K562 (cell line): ENCODE results near the gene DKC1. TPM values are rescaled to one million over a fixed set of nuclear protein-coding genes. Genes with fewer than 3 reads are reported as not detected.

Experiments used
- ELF1 ChIP-seq: fragments of 200-800 bp; sonication (Bioruptor generic); IDR thresholded peaks from 2 replicates; pipeline ENCODE4 v1.6.1; 2016; ENCODE audit warnings: missing genetic modification characterization, missing compliant biosample characterization
- GATAD2A ChIP-seq: fragments of 450-650 bp; IDR thresholded peaks from 2 replicates; pipeline ENCODE4 v1.6.1; 2017
- MYNN ChIP-seq, 2 experiments: sonication (generic); formaldehyde crosslinking in 1 of 2; IDR thresholded peaks; 2 replicates each; pipeline versions ENCODE4 v1.5.0 to v1.6.1; 2016 to 2020; ENCODE audit warnings: antibody characterized with exemption in 1 of 2, missing genetic modification reagents in 1 of 2
- PHTF2 ChIP-seq: fragments of 250-450 bp; sonication (Bioruptor Pico); IDR thresholded peaks from 2 replicates; pipeline ENCODE4 v1.5.0; 2021; ENCODE audit warnings: mild to moderate bottlenecking
- SMAD3 ChIP-seq: fragments of 450-650 bp; formaldehyde crosslinking; conservative IDR thresholded peaks from 2 replicates; pipeline ENCODE4 v1.4.0; 2020; ENCODE audit warnings: mild to moderate bottlenecking
- SMARCB1 ChIP-seq: IDR thresholded peaks from 2 replicates; pipeline ENCODE4 v1.6.1; 2011; ENCODE audit warnings: improper control_type of control experiment, low read depth; ENCODE audit not compliant: insufficient read length
- U2AF2 ChIP-seq: fragments of 200-400 bp; formaldehyde crosslinking; optimal IDR thresholded peaks from 2 replicates; pipeline ENCODE3; 2017; ENCODE audit warnings: low read depth, mild to moderate bottlenecking, low read length
- ZBTB7A ChIP-seq: IDR thresholded peaks from 2 replicates; pipeline ENCODE4 v1.6.1; 2011; ENCODE audit warnings: low read depth, mild to moderate bottlenecking, low read length, moderate library complexity, borderline replicate concordance; ENCODE audit not compliant: control insufficient read depth
- ZNF311 ChIP-seq: fragments of 250-450 bp; sonication (Bioruptor Pico); IDR thresholded peaks from 2 replicates; pipeline ENCODE4 v1.4.0; 2020; ENCODE audit warnings: mild to moderate bottlenecking, moderate library complexity
- ZNF695 ChIP-seq: fragments of 450-650 bp; formaldehyde crosslinking; IDR thresholded peaks from 2 replicates; pipeline ENCODE4 v1.4.0; 2020; ENCODE audit warnings: mild to moderate bottlenecking, moderate library complexity
- polyA plus RNA-seq, 8 experiments: library from polyadenylated mRNA; depleted of rRNA in 4 of 8; stranded (reverse) in 5 of 8; unstranded in 3 of 8; fragments of >200 nt; fragmentation: Nextera tagmentation in 2 of 8; fragmentation: Illumina TruSeq in 1 of 8; extraction: Ambion mirVana in 2 of 8; extraction: Trizol in 1 of 8; gene quantifications; 2 replicates each; pipeline versions ENCODE4 v1.2.1 to v1.2.3, GENCODE V29; 2011 to 2014; ENCODE audit warnings: inconsistent platforms in 1 of 8, missing spikeins in 1 of 8
- total RNA-seq, 7 experiments: library from RNA; depleted of rRNA in 6 of 7; stranded (reverse); fragments of >200 nt in 6 of 7; fragmentation: Illumina TruSeq in 2 of 7; extraction: Trizol in 2 of 7; gene quantifications; 2 replicates each; pipeline versions ENCODE4 v1.2.1 to v1.2.3, GENCODE V29; 2011 to 2021; ENCODE audit warnings: low replicate concordance in 1 of 7
- TF ChIP-seq, protein P1 (sequence below): IDR thresholded peaks from 2 replicates; pipeline ENCODE4 v1.6.1; 2014; ENCODE audit warnings: antibody characterized with exemption
- TF ChIP-seq, protein P2 (sequence below): IDR thresholded peaks from 3 replicates; pipeline ENCODE4 v1.6.1; 2011; ENCODE audit warnings: borderline replicate concordance, mild to moderate bottlenecking; ENCODE audit not compliant: insufficient read length, insufficient read depth
- TF ChIP-seq, protein P3 (sequence below), 2 experiments: fragments of 450-650 bp in 1 of 2; sonication (generic) in 1 of 2; formaldehyde crosslinking; conservative IDR thresholded peaks; 2 replicates each; pipeline versions ENCODE4 v1.4.0 to v1.8.1; 2020 to 2022; ENCODE audit warnings: mild to moderate bottlenecking in 1 of 2, missing genetic modification reagents in 1 of 2
- TF ChIP-seq, protein P4 (sequence below), 2 experiments: fragments of 450-650 bp; conservative IDR thresholded peaks; 2 replicates each; pipeline ENCODE4 v1.6.1; 2017; ENCODE audit warnings: mild to moderate bottlenecking in 2 of 2, moderate library complexity in 2 of 2
- TF ChIP-seq, protein P5 (sequence below): fragments of 450-650 bp; conservative IDR thresholded peaks from 2 replicates; pipeline ENCODE4 v1.6.1; 2016; ENCODE audit warnings: missing genetic modification characterization, low read depth, mild to moderate bottlenecking, control low read depth, missing compliant biosample characterization

The DKC1 gene
- total and polyA plus RNA-seq, 9 of the 15 experiments (the other 6 are each of a cell fraction or from before 2014, with no cell fraction given), result 205 to 313 (median 219) TPM

DNA sequence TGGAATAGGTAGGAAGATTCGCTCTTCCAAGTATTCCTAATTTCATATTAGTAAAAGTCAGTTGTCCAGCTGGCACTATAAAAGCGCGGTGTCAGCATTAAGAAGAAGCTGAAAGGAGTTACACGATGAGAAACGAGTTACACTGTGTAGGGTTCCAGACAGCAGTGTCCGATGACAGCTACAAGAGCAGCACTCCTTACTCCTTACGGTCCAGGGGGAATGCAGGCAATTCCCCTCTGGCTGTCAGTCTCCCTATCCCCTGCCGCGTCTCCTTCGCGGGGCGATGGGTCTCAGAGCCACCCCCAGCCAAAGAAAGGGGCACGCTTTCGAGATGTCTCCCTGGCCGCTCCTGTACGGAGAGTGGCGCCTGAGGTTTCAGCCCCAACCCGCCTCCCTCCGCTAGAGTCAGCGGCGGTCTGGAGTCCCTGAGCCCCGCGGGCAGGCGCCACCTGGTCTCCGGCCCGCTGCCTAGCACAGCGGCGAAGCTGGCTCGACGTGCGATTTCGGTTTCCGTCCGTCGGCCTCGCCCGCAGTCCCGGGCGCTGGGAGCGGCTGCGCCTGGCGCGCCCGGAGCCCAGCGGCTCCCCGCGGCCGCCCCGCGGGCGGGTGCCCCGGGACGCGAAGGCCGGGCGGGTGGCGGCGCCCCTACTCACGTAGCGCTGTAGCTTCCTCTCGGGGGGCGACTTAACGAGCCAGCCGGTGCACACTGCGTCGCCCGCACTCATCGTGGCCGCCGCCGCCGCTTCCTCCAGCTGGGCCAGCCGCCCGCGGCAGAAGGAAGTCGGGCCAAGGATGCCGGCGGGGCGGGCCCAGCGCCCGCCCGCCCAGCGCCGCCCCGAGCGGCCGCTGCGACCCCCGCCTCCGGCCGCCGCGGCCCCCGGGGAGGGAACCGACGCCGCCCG, 12.1 kb upstream of the DKC1 start, which contains the start of gene GAB3 (continued):
- TF ChIP-seq, protein P1, sequence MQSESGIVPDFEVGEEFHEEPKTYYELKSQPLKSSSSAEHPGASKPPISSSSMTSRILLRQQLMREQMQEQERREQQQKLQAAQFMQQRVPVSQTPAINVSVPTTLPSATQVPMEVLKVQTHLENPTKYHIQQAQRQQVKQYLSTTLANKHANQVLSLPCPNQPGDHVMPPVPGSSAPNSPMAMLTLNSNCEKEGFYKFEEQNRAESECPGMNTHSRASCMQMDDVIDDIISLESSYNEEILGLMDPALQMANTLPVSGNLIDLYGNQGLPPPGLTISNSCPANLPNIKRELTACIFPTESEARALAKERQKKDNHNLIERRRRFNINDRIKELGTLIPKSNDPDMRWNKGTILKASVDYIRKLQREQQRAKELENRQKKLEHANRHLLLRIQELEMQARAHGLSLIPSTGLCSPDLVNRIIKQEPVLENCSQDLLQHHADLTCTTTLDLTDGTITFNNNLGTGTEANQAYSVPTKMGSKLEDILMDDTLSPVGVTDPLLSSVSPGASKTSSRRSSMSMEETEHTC, result no peak
- TF ChIP-seq, protein P2, sequence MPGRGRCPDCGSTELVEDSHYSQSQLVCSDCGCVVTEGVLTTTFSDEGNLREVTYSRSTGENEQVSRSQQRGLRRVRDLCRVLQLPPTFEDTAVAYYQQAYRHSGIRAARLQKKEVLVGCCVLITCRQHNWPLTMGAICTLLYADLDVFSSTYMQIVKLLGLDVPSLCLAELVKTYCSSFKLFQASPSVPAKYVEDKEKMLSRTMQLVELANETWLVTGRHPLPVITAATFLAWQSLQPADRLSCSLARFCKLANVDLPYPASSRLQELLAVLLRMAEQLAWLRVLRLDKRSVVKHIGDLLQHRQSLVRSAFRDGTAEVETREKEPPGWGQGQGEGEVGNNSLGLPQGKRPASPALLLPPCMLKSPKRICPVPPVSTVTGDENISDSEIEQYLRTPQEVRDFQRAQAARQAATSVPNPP, result no peak
- TF ChIP-seq U2AF2 (no peak), ZBTB7A (peak; percentile 52; the same call in 1 of the 2 replicates), GATAD2A (no peak), SMARCB1 (no peak), MYNN (IDR thresholded peaks at IDR 0.05) (no peak), MYNN (CRISPR knock-in tag; IDR thresholded peaks at IDR 0.05) (no peak), ZNF695 (CRISPR knock-in tag) (no peak), ZNF311 (CRISPR knock-in tag) (no peak), ELF1 (tag) (no peak), SMAD3 (CRISPR knock-in tag) (no peak), PHTF2 (no peak)
- TF ChIP-seq, protein P3, sequence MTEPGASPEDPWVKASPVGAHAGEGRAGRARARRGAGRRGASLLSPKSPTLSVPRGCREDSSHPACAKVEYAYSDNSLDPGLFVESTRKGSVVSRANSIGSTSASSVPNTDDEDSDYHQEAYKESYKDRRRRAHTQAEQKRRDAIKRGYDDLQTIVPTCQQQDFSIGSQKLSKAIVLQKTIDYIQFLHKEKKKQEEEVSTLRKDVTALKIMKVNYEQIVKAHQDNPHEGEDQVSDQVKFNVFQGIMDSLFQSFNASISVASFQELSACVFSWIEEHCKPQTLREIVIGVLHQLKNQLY (CRISPR knock-in tag; conservative IDR thresholded peaks at IDR 0.05), result no peak
- TF ChIP-seq, protein P4, sequence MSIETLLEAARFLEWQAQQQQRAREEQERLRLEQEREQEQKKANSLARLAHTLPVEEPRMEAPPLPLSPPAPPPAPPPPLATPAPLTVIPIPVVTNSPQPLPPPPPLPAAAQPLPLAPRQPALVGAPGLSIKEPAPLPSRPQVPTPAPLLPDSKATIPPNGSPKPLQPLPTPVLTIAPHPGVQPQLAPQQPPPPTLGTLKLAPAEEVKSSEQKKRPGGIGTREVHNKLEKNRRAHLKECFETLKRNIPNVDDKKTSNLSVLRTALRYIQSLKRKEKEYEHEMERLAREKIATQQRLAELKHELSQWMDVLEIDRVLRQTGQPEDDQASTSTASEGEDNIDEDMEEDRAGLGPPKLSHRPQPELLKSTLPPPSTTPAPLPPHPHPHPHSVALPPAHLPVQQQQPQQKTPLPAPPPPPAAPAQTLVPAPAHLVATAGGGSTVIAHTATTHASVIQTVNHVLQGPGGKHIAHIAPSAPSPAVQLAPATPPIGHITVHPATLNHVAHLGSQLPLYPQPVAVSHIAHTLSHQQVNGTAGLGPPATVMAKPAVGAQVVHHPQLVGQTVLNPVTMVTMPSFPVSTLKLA (conservative IDR thresholded peaks at IDR 0.05), result peak in 1 of 2 experiments; percentile 20; a peak in 1 of 4 replicates
- TF ChIP-seq, protein P5, sequence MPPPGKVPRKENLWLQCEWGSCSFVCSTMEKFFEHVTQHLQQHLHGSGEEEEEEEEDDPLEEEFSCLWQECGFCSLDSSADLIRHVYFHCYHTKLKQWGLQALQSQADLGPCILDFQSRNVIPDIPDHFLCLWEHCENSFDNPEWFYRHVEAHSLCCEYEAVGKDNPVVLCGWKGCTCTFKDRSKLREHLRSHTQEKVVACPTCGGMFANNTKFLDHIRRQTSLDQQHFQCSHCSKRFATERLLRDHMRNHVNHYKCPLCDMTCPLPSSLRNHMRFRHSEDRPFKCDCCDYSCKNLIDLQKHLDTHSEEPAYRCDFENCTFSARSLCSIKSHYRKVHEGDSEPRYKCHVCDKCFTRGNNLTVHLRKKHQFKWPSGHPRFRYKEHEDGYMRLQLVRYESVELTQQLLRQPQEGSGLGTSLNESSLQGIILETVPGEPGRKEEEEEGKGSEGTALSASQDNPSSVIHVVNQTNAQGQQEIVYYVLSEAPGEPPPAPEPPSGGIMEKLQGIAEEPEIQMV (tag), result no peak
